SK-N-SH (cell line): ENCODE data around the gene SRD5A1. TPM values are rescaled to one million over a fixed set of nuclear protein-coding genes. Genes with fewer than 3 reads are reported as not detected.

Experiments used
- CTCF ChIA-PET: fragments of 300-600, 350-600 bp; formaldehyde crosslinking; extraction: SDS; loops from one replicate; lab custom pipeline; 2021; lab: Yijun Ruan, JAX
- POLR2A ChIA-PET: fragments of 350-600 bp; sonication (Branson Sonifier 250); formaldehyde crosslinking; extraction: SDS; loops from one replicate; lab custom pipeline; 2020; ENCODE audit warnings: antibody characterized with exemption, inconsistent platforms; lab: Yijun Ruan, JAX
- DNase-seq: peaks from one replicate; pipeline ENCODE4 v3.0.0; 2012
- H2AFZ ChIP-seq: fragments of 200-600 bp; sonication (generic); 2 replicates; pipeline ENCODE4 v1.8.1; 2016; ENCODE audit warnings: antibody characterized with exemption, mild to moderate bottlenecking, low read depth
- H3F3A ChIP-seq: fragments of 200-600 bp; sonication (generic); replicated peaks from 2 replicates; pipeline ENCODE3; 2016; ENCODE audit warnings: antibody characterized with exemption, mild to moderate bottlenecking; ENCODE audit not compliant: insufficient read depth
- H3K27ac ChIP-seq, 2 experiments: fragments of 200-500 bp in 1 of 2; fragments of 200-600 bp in 1 of 2; sonication (Bioruptor generic) in 1 of 2; sonication (generic), shearing (Covaris generic) in 1 of 2; 2 replicates each; pipeline versions ENCODE4 v1.5.1 to v1.6.1; 2014 to 2016; ENCODE audit warnings: low read depth in 2 of 2, inconsistent platforms in 1 of 2, low read length in 1 of 2, mild to moderate bottlenecking in 1 of 2, mixed read lengths in 1 of 2
- H3K27me3 ChIP-seq: fragments of 200-600 bp; sonication (generic), shearing (Covaris generic); 2 replicates; pipeline ENCODE4 v1.6.1; 2016; ENCODE audit warnings: mixed run types; ENCODE audit not compliant: insufficient read depth
- H3K36me3 ChIP-seq, 2 experiments: fragments of 200-500 bp in 1 of 2; fragments of 200-600 bp in 1 of 2; sonication (Bioruptor generic) in 1 of 2; sonication (generic) in 1 of 2; replicated peaks in 1 of 2; 2 replicates each; pipeline versions ENCODE3 to v1.5.1; 2014 to 2016; ENCODE audit warnings: low read length in 1 of 2, mild to moderate bottlenecking in 1 of 2; ENCODE audit not compliant: insufficient read depth in 2 of 2, control insufficient read depth in 1 of 2
- H3K4me1 ChIP-seq, 2 experiments: fragments of 200-500 bp in 1 of 2; fragments of 200-600 bp in 1 of 2; sonication (Bioruptor generic) in 1 of 2; sonication (generic), shearing (Covaris generic) in 1 of 2; 2 replicates each; pipeline versions ENCODE4 v1.5.1 to v1.6.1; 2014 to 2016; ENCODE audit warnings: low read depth in 1 of 2, low read length in 1 of 2, mixed run types in 1 of 2; ENCODE audit not compliant: insufficient read depth in 2 of 2, control insufficient read depth in 1 of 2
- H3K4me2 ChIP-seq: fragments of 200-600 bp; sonication (generic), shearing (Covaris generic); 2 replicates; pipeline ENCODE4 v1.6.1; 2017; ENCODE audit warnings: mixed run types
- H3K4me3 ChIP-seq, 2 experiments: fragments of 200-500 bp in 1 of 2; fragments of 200-600 bp in 1 of 2; sonication (Bioruptor generic) in 1 of 2; sonication (generic), shearing (Covaris generic) in 1 of 2; 2 replicates each; pipeline versions ENCODE4 v1.5.1 to v1.8.1; 2014 to 2016; ENCODE audit warnings: low read depth in 2 of 2, inconsistent platforms in 1 of 2, low read length in 1 of 2, mild to moderate bottlenecking in 1 of 2, mixed read lengths in 1 of 2, moderate library complexity in 1 of 2
- H3K79me2 ChIP-seq: fragments of 200-600 bp; sonication (generic); 2 replicates; pipeline ENCODE4 v1.8.1; 2017; ENCODE audit warnings: mild to moderate bottlenecking; ENCODE audit not compliant: insufficient read depth
- H3K9ac ChIP-seq: fragments of 200-600 bp; sonication (generic); 2 replicates; pipeline ENCODE4 v1.6.1; 2017; ENCODE audit warnings: mixed run types
- H3K9me2 ChIP-seq: fragments of 200-600 bp; sonication (generic); 2 replicates; pipeline ENCODE4 v1.6.1; 2017; ENCODE audit warnings: mixed run types
- H3K9me3 ChIP-seq: fragments of 200-600 bp; sonication (generic); 2 replicates; pipeline ENCODE4 v1.6.1; 2017; ENCODE audit warnings: mixed run types, mild to moderate bottlenecking, moderate library complexity
- H4K20me1 ChIP-seq: fragments of 200-600 bp; sonication (generic); 2 replicates; pipeline ENCODE4 v1.6.1; 2017; ENCODE audit warnings: mild to moderate bottlenecking, mixed run types; ENCODE audit not compliant: insufficient read depth
- CHD2 ChIP-seq: fragments of 150-350 bp; IDR thresholded peaks from 2 replicates; pipeline ENCODE4 v1.6.1; 2018; ENCODE audit warnings: low read length; ENCODE audit not compliant: partially characterized antibody
- ELF1 ChIP-seq: IDR thresholded peaks from 2 replicates; pipeline ENCODE4 v1.4.0; 2012
- EP300 ChIP-seq, 2 experiments: IDR thresholded peaks; 2 replicates each; pipeline versions ENCODE4 v1.4.0 to v1.6.1; 2012; ENCODE audit warnings: borderline replicate concordance in 1 of 2, low read depth in 1 of 2, low read length in 1 of 2
- EZH2phosphoT487 ChIP-seq: fragments of 200-600 bp; sonication (generic); IDR thresholded peaks from 2 replicates; pipeline ENCODE4 v1.6.1; 2017; ENCODE audit warnings: low read depth, mixed run types, mild to moderate bottlenecking, antibody characterized with exemption, moderate library complexity, borderline replicate concordance
- FOXJ3 ChIP-seq: sonication (generic); formaldehyde crosslinking; IDR thresholded peaks from 2 replicates; pipeline ENCODE4 v1.5.1; 2020; ENCODE audit warnings: mild to moderate bottlenecking, missing genetic modification reagents
- GABPA ChIP-seq: IDR thresholded peaks from 2 replicates; pipeline ENCODE4 v1.4.0; 2012; ENCODE audit warnings: low read depth, mild to moderate bottlenecking
- GATA2 ChIP-seq: sonication (generic); formaldehyde crosslinking; IDR thresholded peaks from 2 replicates; pipeline ENCODE4 v1.5.0; 2020; ENCODE audit warnings: mild to moderate bottlenecking, missing genetic modification reagents
- JUND ChIP-seq: IDR thresholded peaks from 2 replicates; pipeline ENCODE4 v1.4.0; 2012
- MEF2A ChIP-seq: IDR thresholded peaks from 2 replicates; pipeline ENCODE4 v1.4.0; 2012; ENCODE audit warnings: low read depth, borderline replicate concordance
- MXI1 ChIP-seq: IDR thresholded peaks from 2 replicates; pipeline ENCODE4 v1.6.1; 2012; ENCODE audit warnings: mild to moderate bottlenecking, low read depth, low read length, improper control_type of control experiment
- NFIC ChIP-seq: IDR thresholded peaks from 2 replicates; pipeline ENCODE4 v1.4.0; 2012; ENCODE audit warnings: borderline replicate concordance
- NRF1 ChIP-seq: IDR thresholded peaks from 2 replicates; pipeline ENCODE4 v1.6.1; 2012; ENCODE audit warnings: low read depth, mild to moderate bottlenecking, low read length
- RAD21 ChIP-seq: IDR thresholded peaks from 2 replicates; pipeline ENCODE4 v1.6.1; 2012; ENCODE audit warnings: mild to moderate bottlenecking, low read length
- RCOR1 ChIP-seq: fragments of 150-350 bp; IDR thresholded peaks from 2 replicates; pipeline ENCODE4 v1.6.1; 2017; ENCODE audit warnings: antibody characterized with exemption, low read length
- RFX5 ChIP-seq: IDR thresholded peaks from 2 replicates; pipeline ENCODE4 v1.6.1; 2012; ENCODE audit warnings: mild to moderate bottlenecking, improper control_type of control experiment, low read length
- SIN3A ChIP-seq: IDR thresholded peaks from 2 replicates; pipeline ENCODE4 v1.6.1; 2012; ENCODE audit warnings: low read depth, mild to moderate bottlenecking, low read length, moderate library complexity, borderline replicate concordance
- SMC3 ChIP-seq: IDR thresholded peaks from 2 replicates; pipeline ENCODE4 v1.6.1; 2012; ENCODE audit warnings: low read depth, low read length, improper control_type of control experiment
- TAF1 ChIP-seq: IDR thresholded peaks from 2 replicates; pipeline ENCODE4 v1.6.1; 2012; ENCODE audit warnings: low read depth, mild to moderate bottlenecking, low read length, moderate library complexity, borderline replicate concordance
- TEAD4 ChIP-seq: IDR thresholded peaks from 2 replicates; pipeline ENCODE4 v1.4.0; 2012; ENCODE audit warnings: mild to moderate bottlenecking, borderline replicate concordance; ENCODE audit not compliant: insufficient read depth
- YY1 ChIP-seq: IDR thresholded peaks from 2 replicates; pipeline ENCODE4 v1.4.0; 2012; ENCODE audit warnings: low read depth, mild to moderate bottlenecking
- WGBS: methylation state at CpG from one replicate; pipeline ENCODE4 v1.1.6; 2017; ENCODE audit warnings: low lambda C conversion rate; 5-methylcytosine and 5-hydroxymethylcytosine counted together
- polyA plus RNA-seq, 3 experiments: library from polyadenylated mRNA; depleted of rRNA; stranded (reverse); fragments of >200 nt; gene quantifications; 2 replicates each; pipeline ENCODE4 v1.2.3, GENCODE V29; 2012
- TF ChIP-seq, protein P1 (sequence below): fragments of 150-350 bp; IDR thresholded peaks from 2 replicates; pipeline ENCODE4 v1.6.1; 2016; ENCODE audit warnings: mild to moderate bottlenecking, low read depth, low read length
- TF ChIP-seq, protein P2 (sequence below): fragments of 200-600 bp; sonication (generic); IDR thresholded peaks from 2 replicates; pipeline ENCODE4 v1.6.1; 2017; ENCODE audit warnings: antibody characterized with exemption, mild to moderate bottlenecking, moderate library complexity
- TF ChIP-seq, protein P3 (sequence below): IDR thresholded peaks from 2 replicates; pipeline ENCODE4 v1.4.0; 2012; ENCODE audit warnings: low read depth
- TF ChIP-seq, protein P4 (sequence below): fragments of 150-350 bp; IDR thresholded peaks from 2 replicates; pipeline ENCODE4 v1.6.1; 2017; ENCODE audit warnings: antibody characterized with exemption, low read length, low read depth, borderline replicate concordance

Gene SRD5A1
- polyA plus RNA-seq, 1 of the 3 experiments (the other 2 are of a cell fraction): 24.0 TPM

DNA sequence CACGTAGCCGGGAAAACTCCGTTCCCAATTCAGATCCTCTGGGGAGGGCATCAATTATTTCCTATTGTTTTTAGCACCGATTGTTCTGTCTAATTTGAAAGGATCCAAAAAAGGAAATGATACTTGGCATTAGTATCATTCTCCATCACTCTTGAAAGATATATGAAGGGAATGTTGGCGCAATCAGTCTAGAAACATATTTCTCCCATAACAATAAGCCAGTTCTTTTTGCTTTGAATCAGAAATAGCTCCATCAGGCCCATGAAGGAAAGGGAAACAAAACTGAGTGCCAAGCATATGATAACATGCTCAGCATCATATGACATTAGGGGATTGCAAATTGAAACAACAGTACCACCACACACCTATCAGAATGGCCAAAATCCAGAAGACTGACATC, 39.8 kb downstream of the SRD5A1 start (continued):
- TF ChIP-seq MEF2A (no peak), RAD21 (no peak), FOXJ3 (CRISPR knock-in tag) (no peak), CHD2 (no peak), SMC3 (no peak), GATA2 (CRISPR knock-in tag) (no peak)

DNA sequence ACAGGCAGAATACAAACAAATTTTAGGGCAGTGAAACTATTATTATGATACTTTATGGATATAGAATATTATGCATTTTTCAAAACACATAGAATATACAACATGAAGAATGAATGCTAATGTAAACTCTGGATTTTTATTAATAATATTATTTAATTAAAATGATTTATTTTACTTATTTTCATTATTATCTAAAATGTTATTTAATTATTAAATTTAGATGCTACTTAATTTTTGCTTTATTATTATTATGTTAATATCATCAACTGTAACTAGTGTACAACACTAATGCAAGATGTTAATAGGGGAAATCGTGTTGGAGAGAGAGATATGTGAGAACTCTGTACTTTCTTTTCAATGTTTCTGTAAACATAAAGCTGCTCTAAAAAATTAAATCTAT, 40.7 kb downstream of the SRD5A1 start:
- no peaks in the 10 kb centered on the region for H3K9me3 ChIP-seq
- DNase-seq: no peak
- no peak overlapping the region for H3K4me2 ChIP-seq
- H3F3A ChIP-seq: no peaks in the 10 kb centered on the region
- no peaks in the 10 kb centered on the region for H3K4me1 ChIP-seq
- H3K79me2 ChIP-seq: no peaks in the 10 kb centered on the region
- H3K27me3 ChIP-seq: no peaks in the 10 kb centered on the region
- peaks cover 4 to 25% of the 10 kb centered on the region in 2 experiments for H3K36me3 ChIP-seq
- no peaks in the 10 kb centered on the region for H4K20me1 ChIP-seq
- TF ChIP-seq GABPA (no peak), EZH2phosphoT487 (no peak), YY1 (no peak), NRF1 (no peak), TAF1 (no peak), JUND (no peak), EP300 (IDR thresholded peaks at IDR 0.05; ENCODE audit: borderline replicate concordance in 1 of 2, low read depth in 1 of 2, low read length in 1 of 2) (no peak), TEAD4 (no peak), RFX5 (no peak), SIN3A (no peak), RCOR1 (no peak)
- TF ChIP-seq, protein P1, sequence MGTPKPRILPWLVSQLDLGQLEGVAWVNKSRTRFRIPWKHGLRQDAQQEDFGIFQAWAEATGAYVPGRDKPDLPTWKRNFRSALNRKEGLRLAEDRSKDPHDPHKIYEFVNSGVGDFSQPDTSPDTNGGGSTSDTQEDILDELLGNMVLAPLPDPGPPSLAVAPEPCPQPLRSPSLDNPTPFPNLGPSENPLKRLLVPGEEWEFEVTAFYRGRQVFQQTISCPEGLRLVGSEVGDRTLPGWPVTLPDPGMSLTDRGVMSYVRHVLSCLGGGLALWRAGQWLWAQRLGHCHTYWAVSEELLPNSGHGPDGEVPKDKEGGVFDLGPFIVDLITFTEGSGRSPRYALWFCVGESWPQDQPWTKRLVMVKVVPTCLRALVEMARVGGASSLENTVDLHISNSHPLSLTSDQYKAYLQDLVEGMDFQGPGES: no peak
- no peaks in the 10 kb centered on the region for H3K9me2 ChIP-seq
- POLR2A ChIA-PET: no interaction called here
- no peak overlapping the region for H3K9ac ChIP-seq
- H2AFZ ChIP-seq: no peak overlapping the region
- WGBS: 91% methylated on average over 1 of the region's 1 CpG
- CTCF ChIA-PET: no interaction called here
- H3K27ac ChIP-seq: no peak overlapping the region
- no peak overlapping the region for H3K4me3 ChIP-seq

DNA sequence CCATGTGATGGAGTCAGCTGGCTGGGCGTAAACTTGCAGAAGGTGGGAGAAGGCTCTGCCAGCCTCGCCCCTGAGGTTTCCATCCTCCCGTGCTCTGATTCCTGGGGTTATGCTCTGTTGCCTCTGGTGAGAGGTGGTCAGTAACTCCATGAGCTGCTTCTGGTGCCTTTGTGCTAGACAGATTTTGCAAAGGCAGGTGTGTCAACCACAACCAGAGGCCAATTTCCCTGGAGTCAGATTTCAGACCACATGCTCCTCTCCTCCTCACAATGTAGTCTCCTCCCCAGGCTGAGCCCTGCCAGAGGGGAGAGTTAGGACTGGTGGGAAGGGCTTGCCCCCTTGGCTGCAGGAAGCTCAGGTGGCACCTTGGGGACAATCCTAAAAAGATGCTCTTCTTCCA, 41.2 kb downstream of the SRD5A1 start:
- Histone ChIP-seq H2AFZ (no peak overlapping the region), H3K79me2 (no peaks in the 10 kb centered on the region), H3K4me2 (no peak overlapping the region), H3K36me3 (peaks cover 4 to 25% of the 10 kb centered on the region in 2 experiments), H3K4me3 (no peak overlapping the region), H3K9ac (no peak overlapping the region), H3K27ac (no peak overlapping the region), H3K9me2 (no peaks in the 10 kb centered on the region), H3F3A (no peaks in the 10 kb centered on the region), H3K27me3 (no peaks in the 10 kb centered on the region), H3K9me3 (no peaks in the 10 kb centered on the region), H3K4me1 (no peaks in the 10 kb centered on the region), H4K20me1 (no peaks in the 10 kb centered on the region)
- DNase-seq: no peak
- POLR2A ChIA-PET: no interaction called here
- CTCF ChIA-PET: no interaction called here
- WGBS: 94% methylated on average over 3 of the region's 3 CpGs
- TF ChIP-seq, protein P2, sequence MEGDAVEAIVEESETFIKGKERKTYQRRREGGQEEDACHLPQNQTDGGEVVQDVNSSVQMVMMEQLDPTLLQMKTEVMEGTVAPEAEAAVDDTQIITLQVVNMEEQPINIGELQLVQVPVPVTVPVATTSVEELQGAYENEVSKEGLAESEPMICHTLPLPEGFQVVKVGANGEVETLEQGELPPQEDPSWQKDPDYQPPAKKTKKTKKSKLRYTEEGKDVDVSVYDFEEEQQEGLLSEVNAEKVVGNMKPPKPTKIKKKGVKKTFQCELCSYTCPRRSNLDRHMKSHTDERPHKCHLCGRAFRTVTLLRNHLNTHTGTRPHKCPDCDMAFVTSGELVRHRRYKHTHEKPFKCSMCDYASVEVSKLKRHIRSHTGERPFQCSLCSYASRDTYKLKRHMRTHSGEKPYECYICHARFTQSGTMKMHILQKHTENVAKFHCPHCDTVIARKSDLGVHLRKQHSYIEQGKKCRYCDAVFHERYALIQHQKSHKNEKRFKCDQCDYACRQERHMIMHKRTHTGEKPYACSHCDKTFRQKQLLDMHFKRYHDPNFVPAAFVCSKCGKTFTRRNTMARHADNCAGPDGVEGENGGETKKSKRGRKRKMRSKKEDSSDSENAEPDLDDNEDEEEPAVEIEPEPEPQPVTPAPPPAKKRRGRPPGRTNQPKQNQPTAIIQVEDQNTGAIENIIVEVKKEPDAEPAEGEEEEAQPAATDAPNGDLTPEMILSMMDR: no peak
- TF ChIP-seq NRF1 (no peak), ELF1 (no peak), GABPA (no peak), SIN3A (no peak), CHD2 (no peak), TEAD4 (no peak), TAF1 (no peak), RCOR1 (no peak), EP300 (IDR thresholded peaks at IDR 0.05; ENCODE audit: borderline replicate concordance in 1 of 2, low read depth in 1 of 2, low read length in 1 of 2) (no peak), MXI1 (no peak), NFIC (no peak)
- TF ChIP-seq, protein P3, sequence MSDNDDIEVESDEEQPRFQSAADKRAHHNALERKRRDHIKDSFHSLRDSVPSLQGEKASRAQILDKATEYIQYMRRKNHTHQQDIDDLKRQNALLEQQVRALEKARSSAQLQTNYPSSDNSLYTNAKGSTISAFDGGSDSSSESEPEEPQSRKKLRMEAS: no peak
- TF ChIP-seq, protein P4, sequence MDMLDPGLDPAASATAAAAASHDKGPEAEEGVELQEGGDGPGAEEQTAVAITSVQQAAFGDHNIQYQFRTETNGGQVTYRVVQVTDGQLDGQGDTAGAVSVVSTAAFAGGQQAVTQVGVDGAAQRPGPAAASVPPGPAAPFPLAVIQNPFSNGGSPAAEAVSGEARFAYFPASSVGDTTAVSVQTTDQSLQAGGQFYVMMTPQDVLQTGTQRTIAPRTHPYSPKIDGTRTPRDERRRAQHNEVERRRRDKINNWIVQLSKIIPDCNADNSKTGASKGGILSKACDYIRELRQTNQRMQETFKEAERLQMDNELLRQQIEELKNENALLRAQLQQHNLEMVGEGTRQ: no peak
